GM18502 (cell line): Measurements from ENCODE around the gene PSPN.

Source experiments
- ATAC-seq: cut with Tn5 transposase; IDR thresholded peaks from one replicate; pipeline ENCODE4 v1.9.1; 2021; ENCODE audit warnings: mild to moderate bottlenecking; ENCODE audit not compliant: unreplicated experiment, poor library complexity

PSPN gene

DNA sequence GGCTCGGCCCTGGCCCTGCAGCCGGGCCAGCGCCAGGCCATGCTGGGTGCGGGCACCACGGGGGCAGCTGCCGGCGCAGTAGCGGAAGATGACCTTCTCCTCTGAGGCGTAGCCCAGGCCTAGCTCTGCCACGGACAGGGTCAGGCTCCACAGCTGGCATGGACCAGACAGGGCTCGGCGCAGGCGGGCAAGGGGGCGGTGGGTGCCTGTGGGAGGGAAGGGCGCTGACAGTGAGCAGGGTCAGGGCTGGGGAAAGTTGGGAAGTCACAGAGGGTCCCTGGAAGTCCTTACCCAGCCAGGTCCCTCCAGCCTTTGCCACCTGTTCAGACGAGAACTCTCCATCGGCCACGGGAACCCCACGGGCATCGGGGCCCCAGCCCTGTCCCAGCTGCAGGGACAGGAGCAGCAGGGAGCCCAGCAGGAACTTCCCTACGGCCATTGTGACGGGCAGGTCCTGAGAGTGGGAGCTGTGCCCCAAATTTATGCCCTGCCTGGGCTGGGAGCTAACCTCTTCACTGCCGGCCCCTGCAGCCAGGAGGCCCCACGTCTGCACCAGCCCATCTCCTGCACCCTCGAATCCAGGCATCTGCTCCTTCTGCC is at the start of gene PSPN:
PSPN (minus strand) TSS at position 523 of the 600 bp plus-strand sequence; CDS start at position 439, 84 bp downstream.
- ATAC-seq: no peak

- ATAC-seq: peak; percentile 87
These were observed 49.4 kb upstream of the PSPN start for GRCh38 chr19:6424939-6425731.

DNA sequence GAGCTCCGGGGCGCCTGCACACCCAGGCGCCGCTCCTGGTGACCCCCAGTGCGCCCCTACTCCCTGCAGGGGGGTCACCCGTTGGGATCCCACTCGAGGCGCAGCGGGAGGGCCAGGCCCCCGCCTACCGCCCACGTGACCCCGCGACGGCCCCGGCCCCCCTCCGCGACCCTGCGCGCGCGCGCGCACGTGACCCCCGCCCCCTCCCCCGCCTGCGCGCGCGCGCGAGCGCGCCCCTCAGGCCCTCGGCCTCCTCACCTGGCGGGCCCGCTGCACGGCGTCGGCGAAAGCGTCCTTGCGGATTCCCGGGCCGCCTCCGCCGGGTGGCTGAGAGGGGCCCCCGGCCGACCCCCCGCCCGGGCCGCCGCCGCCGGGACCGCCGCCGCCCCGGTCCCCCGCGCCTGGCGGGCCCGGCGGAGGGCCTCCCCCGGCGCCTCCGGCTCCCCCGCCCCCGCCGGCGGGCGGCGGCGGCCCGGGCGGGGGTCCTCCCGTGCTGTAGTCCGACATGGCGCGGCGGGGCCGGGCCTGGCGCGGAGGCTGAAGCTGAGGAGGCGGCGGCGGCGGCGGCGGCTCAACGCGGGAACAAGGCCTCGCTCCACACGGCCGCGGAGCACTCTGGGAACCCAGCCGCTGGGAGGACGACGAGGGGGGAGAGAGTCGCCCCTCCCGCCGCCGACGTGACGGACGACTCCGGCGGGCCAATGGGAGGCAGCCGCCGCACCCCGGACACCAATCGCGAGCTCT is 48.6 kb upstream of the PSPN start, which contains the start of gene KHSRP:
KHSRP (minus strand) TSS at position 617 of the 744 bp plus-strand sequence; CDS start at position 507, 110 bp downstream.
- no peak for ATAC-seq

GRCh38 chr19:6423499-6424194 is 47.9 kb upstream of the PSPN start:
- no peak for ATAC-seq

- no peak for ATAC-seq
These were observed 45.6 kb upstream of the PSPN start for GRCh38 chr19:6421075-6422014.

DNA sequence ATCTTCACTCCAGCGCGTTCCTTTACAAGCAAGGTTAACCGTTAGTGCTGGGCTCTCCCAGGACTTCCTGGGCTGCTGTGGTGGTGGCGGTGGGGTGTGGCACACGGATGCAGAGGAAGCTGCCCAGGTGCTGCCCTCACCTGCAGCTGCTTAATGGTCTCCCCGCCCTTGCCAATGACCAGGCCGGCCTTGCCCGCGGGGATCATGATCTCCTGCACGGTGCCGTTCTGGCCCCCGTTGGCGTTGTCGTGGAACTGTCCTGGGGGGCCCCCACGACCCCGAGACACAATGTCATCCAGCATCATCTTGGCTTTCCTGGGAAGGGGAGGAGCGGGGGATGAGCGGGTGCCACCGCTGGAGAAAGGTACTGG is 42.8 kb upstream of the PSPN start:
- ATAC-seq: no peak

DNA sequence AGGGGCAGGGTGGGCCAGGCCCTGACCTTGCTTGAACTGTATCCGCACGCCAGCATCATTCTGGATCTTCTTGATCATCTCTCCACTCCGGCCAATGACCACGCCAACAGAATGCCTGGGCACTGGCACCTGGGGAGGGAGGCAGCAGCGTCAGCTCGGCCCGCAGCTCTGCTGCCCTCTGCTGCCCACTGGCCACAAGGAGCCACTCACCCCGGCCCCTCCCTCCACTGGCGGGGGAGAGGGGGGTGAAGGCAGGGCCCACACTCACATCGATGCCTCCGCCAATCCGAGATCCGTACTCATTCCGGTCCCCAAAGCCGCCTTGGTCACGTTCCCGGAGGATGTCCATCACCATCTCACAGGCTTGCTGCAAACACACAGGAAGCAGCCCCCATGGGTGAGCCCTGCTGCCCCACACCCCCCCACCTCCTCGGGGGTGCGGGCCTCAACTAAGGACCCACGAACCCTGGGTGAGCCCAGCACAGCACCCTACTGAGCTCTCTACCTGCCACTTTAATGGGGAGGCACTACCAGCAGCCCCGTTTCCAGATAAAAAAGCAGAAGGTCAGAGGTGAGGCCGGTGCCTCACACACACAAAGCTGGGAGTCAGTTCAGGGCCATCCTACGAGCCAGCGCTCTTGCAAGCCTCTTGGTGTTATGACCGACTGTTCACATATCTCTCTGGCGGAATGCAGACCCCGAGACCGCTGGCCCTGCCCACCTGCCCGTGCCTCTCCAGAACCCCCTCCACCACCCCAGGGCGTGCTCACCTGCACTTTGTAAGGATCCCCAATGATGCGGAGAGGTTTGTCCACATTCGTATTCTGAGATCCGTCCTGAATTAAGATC is 42.2 kb upstream of the PSPN start:
- ATAC-seq: no peak

DNA sequence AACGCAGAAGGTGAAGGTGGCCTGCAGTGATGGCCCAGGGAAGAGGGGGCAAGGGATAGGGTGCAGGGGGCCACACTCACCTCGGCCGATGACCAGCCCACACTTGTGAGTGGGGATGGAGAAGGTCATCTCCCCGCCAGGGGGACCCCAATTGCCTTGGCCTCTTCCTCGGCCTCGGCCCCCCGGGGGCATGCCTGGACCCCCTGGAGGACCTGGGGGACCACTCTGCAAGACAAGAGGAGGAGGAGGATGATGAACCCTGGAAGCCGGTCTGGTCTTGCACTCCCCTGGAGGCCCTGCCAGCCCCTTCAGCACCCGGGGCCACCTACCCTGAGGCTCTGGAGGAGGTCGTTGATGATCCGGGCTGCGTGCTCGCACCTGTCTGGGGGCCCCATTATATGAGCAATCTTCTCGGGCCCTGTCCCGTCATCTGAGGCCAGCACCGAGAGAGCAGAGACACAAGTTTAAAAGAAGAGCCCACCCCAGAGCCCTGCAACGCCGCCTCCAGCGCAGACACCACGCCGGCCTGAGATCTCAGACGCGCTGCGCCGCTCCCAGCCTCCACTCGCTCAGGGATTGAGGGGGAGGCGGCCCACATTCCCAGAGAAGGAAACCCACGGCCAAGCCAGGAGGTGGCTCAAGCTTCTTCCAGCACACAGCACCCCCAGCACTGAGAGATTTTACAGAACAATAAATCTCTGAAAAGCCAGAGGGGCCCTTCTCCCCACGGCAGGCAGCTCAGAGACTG is 41.1 kb upstream of the PSPN start:
- no peak for ATAC-seq

DNA sequence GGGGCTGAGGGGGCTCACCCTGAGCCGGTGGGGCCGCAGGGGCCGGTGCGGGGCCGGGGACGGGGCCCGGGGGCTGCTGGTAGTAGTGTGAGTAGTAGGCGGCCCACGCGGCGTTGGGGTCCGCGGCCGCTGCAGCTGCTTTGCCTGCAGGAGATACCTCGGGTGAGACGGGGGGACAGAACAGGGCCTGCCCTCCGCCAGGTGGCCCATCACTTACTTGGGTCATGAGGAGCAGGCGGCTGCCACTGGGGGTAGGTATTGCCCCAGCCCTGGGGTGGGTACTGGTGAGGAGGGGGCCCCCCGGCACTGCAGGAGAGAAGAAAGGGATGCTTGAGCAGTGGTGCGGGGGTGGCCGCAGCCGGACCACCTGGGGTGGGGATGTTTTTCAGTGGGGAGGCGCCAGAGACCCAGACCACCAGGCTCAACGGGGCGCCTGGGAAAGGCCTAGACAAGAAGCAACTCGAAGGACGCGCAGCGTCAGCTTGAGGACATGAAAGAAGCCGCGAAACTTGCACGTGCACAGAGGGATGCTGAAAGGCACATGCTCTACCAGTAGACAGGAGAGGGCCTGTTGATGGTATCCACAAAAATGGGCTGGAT is 40.0 kb upstream of the PSPN start:
- ATAC-seq: no peak

GRCh38 chr19:6414793-6415590 is 39.3 kb upstream of the PSPN start:
- ATAC-seq: no peak

DNA sequence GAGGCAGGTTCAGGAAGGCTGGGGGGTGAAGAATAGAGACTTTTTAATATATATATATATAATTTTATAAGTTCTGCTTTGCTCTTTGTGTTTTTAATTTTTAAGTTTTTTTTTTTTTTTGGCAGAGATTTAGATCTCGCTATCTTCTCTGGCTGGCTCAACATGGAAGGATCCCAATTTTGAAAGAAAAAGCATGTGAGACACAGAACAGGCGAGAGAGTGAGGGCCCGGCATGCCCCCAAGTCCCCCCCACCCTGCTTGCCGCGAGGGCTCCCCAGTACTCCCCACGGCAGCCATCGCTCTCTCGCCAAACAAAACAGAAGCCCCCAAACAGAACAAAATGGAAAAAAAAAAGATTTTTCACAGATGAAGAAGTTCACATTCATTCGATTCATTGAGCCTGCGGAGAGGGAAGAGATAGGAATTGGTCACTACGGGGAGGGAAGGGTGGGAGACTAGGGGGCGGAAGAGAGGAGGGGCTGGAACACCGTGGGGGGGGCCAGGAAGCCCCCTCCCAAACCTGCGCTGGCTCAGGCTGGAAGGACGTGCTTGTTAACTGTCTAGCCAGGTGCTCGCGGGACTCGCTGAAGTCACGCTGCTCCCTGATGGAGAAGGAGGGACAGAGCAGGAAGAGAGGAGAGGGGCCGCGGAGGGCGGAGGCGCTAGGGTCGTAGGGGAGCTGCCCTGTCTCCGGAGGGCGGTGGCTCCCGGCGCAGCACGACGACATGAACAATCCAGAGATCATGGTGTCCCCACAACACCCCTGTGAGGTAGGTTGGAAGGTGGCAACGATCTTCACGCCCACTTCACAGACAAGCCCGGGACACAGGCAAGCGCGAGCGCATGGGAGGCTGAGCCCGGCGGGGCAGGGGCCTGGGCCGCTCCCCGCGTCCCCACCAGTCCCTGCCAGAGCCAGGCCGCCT is 38.2 kb upstream of the PSPN start:
- no peak for ATAC-seq

GRCh38 chr19:6413291-6413690 is 37.6 kb upstream of the PSPN start:
- no peak for ATAC-seq

DNA sequence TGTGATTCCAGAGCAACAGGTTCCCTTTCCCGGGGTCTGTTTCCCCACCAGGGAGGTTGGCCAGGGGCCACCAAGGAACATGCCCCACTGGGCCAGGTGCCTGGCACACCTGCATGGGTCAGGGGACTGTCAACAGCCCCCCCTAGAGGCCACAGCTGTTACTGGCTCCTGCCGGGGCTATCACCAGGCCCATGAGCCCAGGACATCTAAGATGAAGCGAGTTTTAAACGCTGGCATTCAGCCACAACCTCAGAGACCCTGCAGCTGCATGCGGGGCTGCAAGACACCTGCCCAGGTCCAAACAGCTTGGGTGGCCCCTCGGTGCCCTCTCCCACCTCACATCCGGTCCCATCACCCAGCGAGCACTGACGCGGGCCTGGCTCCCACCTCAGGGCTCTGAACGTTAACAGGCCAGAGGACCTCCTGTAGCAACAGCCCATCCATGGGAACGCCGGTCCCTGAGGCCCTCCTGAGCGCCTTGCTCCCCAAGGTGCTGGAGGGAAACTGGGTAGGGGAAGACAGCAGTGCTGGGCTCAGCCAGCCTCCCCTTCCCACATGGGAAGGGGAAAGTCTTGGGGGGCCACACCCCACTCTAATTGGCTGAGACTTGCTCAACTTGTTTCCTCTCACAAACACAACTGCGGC is 36.8 kb upstream of the PSPN start:
- ATAC-seq: no peak

GRCh38 chr19:6412061-6412446 is 36.3 kb upstream of the PSPN start:
- ATAC-seq: no peak

DNA sequence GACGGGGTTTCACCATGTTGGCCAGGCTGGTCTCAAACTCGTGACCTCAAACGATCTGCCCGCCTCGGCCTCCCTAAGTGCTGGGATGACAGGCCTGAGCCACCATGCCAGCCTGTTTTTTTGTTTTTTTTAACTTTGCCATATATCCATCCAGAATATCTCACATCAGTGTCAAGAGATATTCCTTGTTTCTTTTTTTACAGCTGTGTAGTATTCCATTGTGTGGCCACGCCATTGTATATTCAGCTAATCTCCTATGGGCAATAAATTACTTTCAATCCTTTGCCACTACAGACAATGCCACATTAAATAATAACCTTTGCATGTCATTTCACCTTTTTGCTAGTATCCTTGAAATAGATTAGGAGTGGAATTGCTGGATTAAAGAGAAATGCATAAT is 33.6 kb upstream of the PSPN start:
- no peak for ATAC-seq
